Parathyroid adenoma (tissue), 2 donors: ENCODE data around the gene FAIM.
"Not testable (repeated sequence)": the region's sequence is repeated elsewhere in the genome, so short reads cannot be mapped to it uniquely, and the experiment has no call there.

Source experiments
- H2AFZ ChIP-seq: fragments of 300-600 bp; sonication (generic); one replicate; pipeline ENCODE4 v1.7.0; 2017; ENCODE audit warnings: antibody characterized with exemption, mild to moderate bottlenecking
- H3K27ac ChIP-seq: fragments of 300-600 bp; sonication (generic); one replicate; pipeline ENCODE4 v1.7.0; 2017
- H3K27me3 ChIP-seq: fragments of 300-600 bp; sonication (generic); one replicate; pipeline ENCODE4 v1.7.0; 2017; ENCODE audit warnings: low read length; ENCODE audit not compliant: control insufficient read depth, insufficient read depth
- H3K36me3 ChIP-seq: fragments of 300-600 bp; sonication (generic); one replicate; pipeline ENCODE4 v1.7.0; 2017; ENCODE audit warnings: low read length; ENCODE audit not compliant: control insufficient read depth, insufficient read depth
- H3K4me1 ChIP-seq: fragments of 300-600 bp; sonication (generic); one replicate; pipeline ENCODE4 v1.7.0; 2017; ENCODE audit warnings: control low read depth
- H3K4me2 ChIP-seq: fragments of 300-600 bp; sonication (generic); one replicate; pipeline ENCODE4 v1.7.0; 2017; ENCODE audit warnings: low read length
- H3K4me3 ChIP-seq: fragments of 300-600 bp; sonication (generic); one replicate; pipeline ENCODE4 v1.7.0; 2017; ENCODE audit warnings: low read depth, low read length
- H3K79me2 ChIP-seq: fragments of 300-600 bp; sonication (generic); one replicate; pipeline ENCODE4 v1.7.0; 2017; ENCODE audit warnings: control low read depth
- H3K9ac ChIP-seq: fragments of 300-600 bp; sonication (generic); one replicate; pipeline ENCODE4 v1.7.0; 2017; ENCODE audit warnings: mild to moderate bottlenecking
- H3K9me3 ChIP-seq: fragments of 300-600 bp; sonication (generic); one replicate; pipeline ENCODE4 v1.7.0; 2017; ENCODE audit warnings: low read length; ENCODE audit not compliant: control insufficient read depth
- CTCF ChIP-seq: fragments of 300-600 bp; sonication (generic); IDR thresholded peaks from one replicate; pipeline ENCODE4 v1.7.0; 2017; ENCODE audit warnings: antibody characterized with exemption, mild to moderate bottlenecking
- donor health status: primary hyperparathyroidism.

Gene FAIM

GRCh38 chr3:138600100-138600745, 8.3 kb upstream of the FAIM start:
- no peaks in the 10 kb centered on the region for H3K9me3 ChIP-seq
- no peak overlapping the region for H3K9ac ChIP-seq

DNA sequence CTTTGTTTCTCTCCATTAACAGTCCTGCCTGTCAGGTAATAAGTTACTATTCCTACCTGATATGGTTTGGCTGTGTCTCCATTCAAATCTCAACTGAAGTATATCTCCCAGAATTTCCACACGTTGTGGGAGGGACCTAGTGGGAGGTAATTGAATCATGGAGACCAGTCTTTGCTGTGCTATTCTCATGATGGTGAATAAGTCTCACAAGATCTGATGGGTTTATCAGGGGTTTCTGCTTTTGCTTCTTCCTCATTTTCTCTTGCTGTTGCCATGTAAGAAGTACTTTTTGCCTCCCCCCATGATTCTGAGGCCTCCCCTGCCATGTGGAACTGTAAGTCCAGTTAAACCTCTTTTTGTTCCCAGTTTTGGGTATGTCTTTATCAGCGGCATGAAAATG, 6.9 kb upstream of the FAIM start:
- H3K9me3 ChIP-seq, H3K9ac ChIP-seq, H3K4me1 ChIP-seq, H2AFZ ChIP-seq, H3K4me3 ChIP-seq, H3K27me3 ChIP-seq, H3K27ac ChIP-seq, H3K36me3 ChIP-seq, H3K79me2 ChIP-seq, H3K4me2 ChIP-seq: not testable (repeated sequence)

More at GRCh38 chr3:138600100-138600745, 8.3 kb upstream of the FAIM start:
- Histone ChIP-seq H3K4me2 (no peak overlapping the region), H3K36me3 (no peaks in the 10 kb centered on the region), H3K4me3 (no peak overlapping the region), H3K4me1 (no peaks in the 10 kb centered on the region), H3K79me2 (peaks cover 3% of the 10 kb centered on the region), H3K27ac (no peak overlapping the region), H2AFZ (no peak overlapping the region), H3K27me3 (no peaks in the 10 kb centered on the region)
- no peak for TF ChIP-seq CTCF

DNA sequence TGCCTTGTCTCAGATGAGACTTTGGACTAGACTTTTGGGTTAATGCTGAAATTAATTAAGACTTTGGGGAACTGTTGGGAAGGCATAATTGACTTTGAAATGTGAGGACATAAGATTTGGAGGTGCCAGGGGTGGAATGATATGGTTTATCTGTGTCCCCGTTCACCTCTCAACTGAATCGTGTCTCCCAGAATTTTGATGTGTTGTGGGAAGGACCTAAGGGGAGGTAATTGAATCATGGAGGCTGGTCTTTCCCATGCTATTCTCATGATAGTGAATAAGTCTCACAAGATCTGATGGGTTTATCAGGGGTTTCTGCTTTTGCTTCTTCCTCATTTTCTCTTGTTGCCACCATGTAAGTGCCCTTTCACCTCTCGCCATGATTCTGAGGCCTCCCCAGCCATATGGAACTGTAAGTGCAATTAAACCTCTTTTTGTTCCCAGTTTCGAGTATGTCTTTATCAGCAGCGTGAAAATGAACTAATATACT, 4.4 kb upstream of the FAIM start:
- not testable (repeated sequence) for H3K9me3 ChIP-seq, H2AFZ ChIP-seq, H3K4me3 ChIP-seq, H3K79me2 ChIP-seq, H3K4me2 ChIP-seq, H3K27ac ChIP-seq, H3K36me3 ChIP-seq, H3K4me1 ChIP-seq, H3K27me3 ChIP-seq, H3K9ac ChIP-seq

- no peak for TF ChIP-seq CTCF
- H3K27me3 ChIP-seq = no peaks in the 10 kb centered on the region
- H3K27ac ChIP-seq = peak overlapping the region; percentile 97
- peak overlapping the region; percentile 76 for H3K4me3 ChIP-seq
- no peaks in the 10 kb centered on the region for H3K9me3 ChIP-seq
- peak overlapping the region; percentile 70 for H3K4me2 ChIP-seq
- H3K4me1 ChIP-seq = peaks cover 7% of the 10 kb centered on the region
- H3K79me2 ChIP-seq = peaks cover 9% of the 10 kb centered on the region
- H3K36me3 ChIP-seq = no peaks in the 10 kb centered on the region
- H2AFZ ChIP-seq = peak overlapping the region; percentile 98
- no peak overlapping the region for H3K9ac ChIP-seq
Observed at GRCh38 chr3:138609898-138610266, 1.3 kb downstream of the FAIM start.

GRCh38 chr3:138615462-138615861, 6.9 kb downstream of the FAIM start:
- Histone ChIP-seq H3K79me2 (peaks cover 4% of the 10 kb centered on the region), H3K27ac (no peak overlapping the region), H3K27me3 (no peaks in the 10 kb centered on the region), H3K9ac (no peak overlapping the region), H3K4me3 (no peak overlapping the region), H3K9me3 (no peaks in the 10 kb centered on the region), H3K4me2 (no peak overlapping the region), H3K4me1 (no peaks in the 10 kb centered on the region), H3K36me3 (no peaks in the 10 kb centered on the region), H2AFZ (no peak overlapping the region)
- TF ChIP-seq CTCF = no peak

GRCh38 chr3:138620431-138620830, 11.9 kb downstream of the FAIM start:
- no peak overlapping the region for H3K4me2 ChIP-seq
- no peaks in the 10 kb centered on the region for H3K9me3 ChIP-seq
- no peak for TF ChIP-seq CTCF
- H3K27ac ChIP-seq = no peak overlapping the region
- no peaks in the 10 kb centered on the region for H3K36me3 ChIP-seq
- H3K4me3 ChIP-seq = no peak overlapping the region
- no peaks in the 10 kb centered on the region for H3K27me3 ChIP-seq
- no peaks in the 10 kb centered on the region for H3K79me2 ChIP-seq
- H3K9ac ChIP-seq = no peak overlapping the region
- no peaks in the 10 kb centered on the region for H3K4me1 ChIP-seq
- H2AFZ ChIP-seq = no peak overlapping the region
